GM23248 (cell line): Measurements from ENCODE around the gene ALCAM. TPM values are rescaled to one million over a fixed set of nuclear protein-coding genes. Genes with fewer than 3 reads are reported as not detected.
A peak's percentile ranks its signal among the peaks of the same experiment; 100 is the strongest.

ENCODE experiments used
- DNase-seq: peaks from one replicate; pipeline ENCODE4 v3.0.0-alpha.2; 2015
- H2AFZ ChIP-seq: fragments of 200-600 bp; sonication (generic); 2 replicates; pipeline ENCODE4 v1.6.1; 2016; ENCODE audit warnings: antibody characterized with exemption
- H3F3A ChIP-seq: fragments of 200-600 bp; sonication (generic); 2 replicates; pipeline ENCODE4 v1.6.1; 2016; ENCODE audit warnings: mild to moderate bottlenecking, antibody characterized with exemption, mixed run types; ENCODE audit not compliant: insufficient read depth
- H3K27ac ChIP-seq: fragments of 200-600 bp; sonication (generic); 2 replicates; pipeline ENCODE4 v1.5.1; 2016; ENCODE audit warnings: mild to moderate bottlenecking
- H3K27me3 ChIP-seq: fragments of 200-600 bp; sonication (generic); replicated peaks from 2 replicates; pipeline ENCODE4 v1.6.1; 2016; ENCODE audit warnings: mild to moderate bottlenecking; ENCODE audit not compliant: insufficient read depth
- H3K36me3 ChIP-seq: fragments of 200-600 bp; sonication (generic); 2 replicates; pipeline ENCODE4 v1.6.1; 2016; ENCODE audit warnings: low read depth, mild to moderate bottlenecking
- H3K4me1 ChIP-seq: fragments of 200-600 bp; sonication (generic); 2 replicates; pipeline ENCODE4 v1.6.1; 2016; ENCODE audit warnings: mild to moderate bottlenecking; ENCODE audit not compliant: insufficient read depth
- H3K4me2 ChIP-seq: fragments of 200-600 bp; sonication (generic); one replicate; pipeline ENCODE4 v1.6.1; 2016; ENCODE audit warnings: mild to moderate bottlenecking; ENCODE audit not compliant: unreplicated experiment
- H3K4me3 ChIP-seq: fragments of 200-600 bp; sonication (generic); 2 replicates; pipeline ENCODE4 v1.5.1; 2016; ENCODE audit warnings: mild to moderate bottlenecking
- H3K79me2 ChIP-seq: fragments of 200-600 bp; sonication (generic); 2 replicates; pipeline ENCODE4 v1.6.1; 2016; ENCODE audit warnings: mild to moderate bottlenecking; ENCODE audit not compliant: insufficient read depth
- H3K9ac ChIP-seq: fragments of 200-600 bp; sonication (generic); 2 replicates; pipeline ENCODE4 v1.6.1; 2016; ENCODE audit warnings: mild to moderate bottlenecking
- H3K9me2 ChIP-seq: fragments of 200-600 bp; sonication (generic); 2 replicates; pipeline ENCODE4 v1.6.1; 2016; ENCODE audit warnings: mixed run types, mild to moderate bottlenecking, moderate library complexity; ENCODE audit not compliant: insufficient read depth
- H3K9me3 ChIP-seq: fragments of 200-600 bp; sonication (generic); one replicate; pipeline ENCODE4 v1.6.1; 2017; ENCODE audit warnings: low read depth
- H4K20me1 ChIP-seq: fragments of 200-600 bp; sonication (generic); 2 replicates; pipeline ENCODE4 v1.6.0; 2016; ENCODE audit not compliant: insufficient read depth
- EZH2 ChIP-seq: fragments of 200-600 bp; sonication (generic); IDR thresholded peaks from 2 replicates; pipeline ENCODE4 v1.6.1; 2018; ENCODE audit warnings: antibody characterized with exemption, mild to moderate bottlenecking; ENCODE audit not compliant: insufficient read depth, poor library complexity, severe bottlenecking
- EZH2phosphoT487 ChIP-seq: fragments of 200-600 bp; sonication (generic); IDR thresholded peaks from 2 replicates; pipeline ENCODE4 v1.6.1; 2018; ENCODE audit warnings: antibody characterized with exemption, moderate library complexity, mild to moderate bottlenecking, low read depth; ENCODE audit not compliant: insufficient read depth
- WGBS, 2 experiments: methylation state at CpG; one replicate each; pipeline ENCODE4 v1.1.6; 2015 to 2017; ENCODE audit warnings: low lambda C conversion rate in 2 of 2, low coverage in 1 of 2; ENCODE audit errors: missing lambda C conversion rate in 2 of 2; 5-methylcytosine and 5-hydroxymethylcytosine counted together
- in situ Hi-C: fragments of 300-500 bp; cut with MboI; formaldehyde crosslinking; loops from 2 replicates; pipeline ENCODE4 v1.15.0; 2020
- polyA plus RNA-seq: library from polyadenylated mRNA; unstranded; fragments of >200 nt; fragmentation: Nextera tagmentation; extraction: Ambion mirVana; gene quantifications from 2 replicates; pipeline ENCODE4 v1.2.1, GENCODE V29; 2016
- total RNA-seq: library from RNA; depleted of rRNA; stranded (reverse); fragments of >200 nt; shearing (Covaris generic); gene quantifications from 2 replicates; pipeline ENCODE4 v1.2.3, GENCODE V29; 2014

ALCAM gene
- total and polyA plus RNA-seq, 2 experiments from 2014 or later: 88.7 to 208 TPM

- Histone ChIP-seq H3K27ac (no peak overlapping the region), H3K9me3 (no peaks in the 10 kb centered on the region), H3K4me2 (no peak overlapping the region), H3F3A (no peaks in the 10 kb centered on the region), H3K9ac (no peak overlapping the region), H3K4me1 (peaks cover 13% of the 10 kb centered on the region; the same call in 1 of the 2 replicates), H2AFZ (peak overlapping the region; percentile 34; the same call in 1 of the 2 replicates), H4K20me1 (no peaks in the 10 kb centered on the region), H3K4me3 (no peak overlapping the region), H3K27me3 (no peaks in the 10 kb centered on the region), H3K36me3 (no peaks in the 10 kb centered on the region), H3K79me2 (no peaks in the 10 kb centered on the region), H3K9me2 (no peaks in the 10 kb centered on the region)
- WGBS, 2 experiments: 69 to 72% methylated on average over 2 of the region's 2 CpGs
- TF ChIP-seq EZH2 (no peak), EZH2phosphoT487 (no peak)
- peak; percentile 29 for DNase-seq
- in situ Hi-C loops: no loop called here
These were observed 246.4 kb downstream of the ALCAM start for GRCh38 chr3:105613120-105613519.

- no peaks in the 10 kb centered on the region for H3K36me3 ChIP-seq
These were observed 247.8 kb downstream of the ALCAM start for GRCh38 chr3:105614288-105615030.

GRCh38 chr3:105615814-105616213 lies 249.1 kb downstream of the ALCAM start:
- 70 to 71% methylated on average over 3 of the region's 3 CpGs for WGBS, 2 experiments
- H3F3A ChIP-seq: no peaks in the 10 kb centered on the region
- no peaks in the 10 kb centered on the region for H3K79me2 ChIP-seq
- no peak overlapping the region for H3K4me3 ChIP-seq
- H3K9me2 ChIP-seq: no peaks in the 10 kb centered on the region
- H4K20me1 ChIP-seq: no peaks in the 10 kb centered on the region
- TF ChIP-seq EZH2: no peak
- TF ChIP-seq EZH2phosphoT487: no peak
- H3K9ac ChIP-seq: no peak overlapping the region
- H3K9me3 ChIP-seq: no peaks in the 10 kb centered on the region
- no peaks in the 10 kb centered on the region for H3K27me3 ChIP-seq
- in situ Hi-C loops: no loop called here
- H2AFZ ChIP-seq: no peak overlapping the region
- no peak for DNase-seq
- H3K4me2 ChIP-seq: no peak overlapping the region
- H3K36me3 ChIP-seq: no peaks in the 10 kb centered on the region
- H3K27ac ChIP-seq: no peak overlapping the region
- H3K4me1 ChIP-seq: peaks cover 13% of the 10 kb centered on the region; the same call in 1 of the 2 replicates

More at GRCh38 chr3:105614288-105615030, 247.8 kb downstream of the ALCAM start:
- Histone ChIP-seq H3K4me3 (no peak overlapping the region), H4K20me1 (no peaks in the 10 kb centered on the region), H3K27me3 (no peaks in the 10 kb centered on the region), H3K9ac (no peak overlapping the region), H3K9me2 (no peaks in the 10 kb centered on the region), H3K9me3 (no peaks in the 10 kb centered on the region), H3K27ac (no peak overlapping the region), H2AFZ (no peak overlapping the region), H3F3A (no peaks in the 10 kb centered on the region), H3K79me2 (no peaks in the 10 kb centered on the region), H3K4me2 (no peak overlapping the region), H3K4me1 (peaks cover 13% of the 10 kb centered on the region; the same call in 1 of the 2 replicates)
- DNase-seq: peak; percentile 19
- in situ Hi-C loops: no loop called here
- TF ChIP-seq EZH2phosphoT487: no peak
- no peak for TF ChIP-seq EZH2

GRCh38 chr3:105616374-105617121 lies 249.8 kb downstream of the ALCAM start:
- 30 to 31% methylated on average over 5 of the region's 5 CpGs for WGBS, 2 experiments
- in situ Hi-C loops: no loop called here

More at GRCh38 chr3:105616374-105617121, 249.8 kb downstream of the ALCAM start:
- Histone ChIP-seq H3K27me3 (no peaks in the 10 kb centered on the region), H4K20me1 (no peaks in the 10 kb centered on the region), H3K9me3 (no peaks in the 10 kb centered on the region), H3K79me2 (no peaks in the 10 kb centered on the region), H2AFZ (peak overlapping the region; percentile 34; the same call in 1 of the 2 replicates), H3K4me2 (no peak overlapping the region), H3K4me3 (no peak overlapping the region), H3F3A (no peaks in the 10 kb centered on the region), H3K9ac (no peak overlapping the region), H3K9me2 (no peaks in the 10 kb centered on the region), H3K36me3 (no peaks in the 10 kb centered on the region), H3K27ac (no peak overlapping the region), H3K4me1 (peaks cover 13% of the 10 kb centered on the region; the same call in 1 of the 2 replicates)
- no peak for DNase-seq
- TF ChIP-seq EZH2 (no peak), EZH2phosphoT487 (no peak)
